ENCODE measurements around the gene ZNF837.

DNA sequence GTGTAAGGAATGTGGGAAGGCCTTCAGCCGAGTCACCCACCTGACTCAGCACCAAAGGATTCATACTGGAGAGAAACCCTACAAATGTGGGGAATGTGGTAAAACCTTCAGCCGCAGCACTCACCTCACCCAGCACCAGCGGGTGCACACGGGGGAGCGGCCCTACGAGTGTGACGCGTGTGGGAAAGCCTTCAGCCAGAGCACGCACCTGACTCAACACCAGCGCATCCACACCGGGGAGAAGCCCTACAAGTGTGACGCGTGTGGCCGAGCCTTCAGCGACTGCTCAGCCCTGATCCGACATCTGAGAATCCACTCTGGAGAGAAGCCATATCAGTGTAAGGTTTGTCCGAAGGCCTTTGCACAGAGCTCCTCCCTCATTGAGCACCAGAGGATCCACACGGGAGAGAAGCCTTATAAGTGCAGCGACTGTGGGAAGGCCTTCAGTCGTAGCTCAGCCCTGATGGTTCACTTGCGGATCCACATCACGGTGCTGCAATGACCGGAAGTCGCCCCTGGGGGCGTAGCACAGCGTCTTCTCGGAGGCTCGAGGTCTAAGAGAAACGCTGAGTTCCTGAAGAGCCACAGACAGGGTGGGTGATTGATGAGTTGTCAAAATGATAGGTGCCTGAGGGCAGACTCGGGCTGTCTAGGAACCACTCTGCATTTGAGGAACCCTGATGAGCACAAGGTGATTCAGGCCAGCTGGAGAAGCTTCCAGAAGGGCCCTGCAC, 41.8 kb downstream of the ZNF837 start:
- TF ChIP-seq, protein P1, sequence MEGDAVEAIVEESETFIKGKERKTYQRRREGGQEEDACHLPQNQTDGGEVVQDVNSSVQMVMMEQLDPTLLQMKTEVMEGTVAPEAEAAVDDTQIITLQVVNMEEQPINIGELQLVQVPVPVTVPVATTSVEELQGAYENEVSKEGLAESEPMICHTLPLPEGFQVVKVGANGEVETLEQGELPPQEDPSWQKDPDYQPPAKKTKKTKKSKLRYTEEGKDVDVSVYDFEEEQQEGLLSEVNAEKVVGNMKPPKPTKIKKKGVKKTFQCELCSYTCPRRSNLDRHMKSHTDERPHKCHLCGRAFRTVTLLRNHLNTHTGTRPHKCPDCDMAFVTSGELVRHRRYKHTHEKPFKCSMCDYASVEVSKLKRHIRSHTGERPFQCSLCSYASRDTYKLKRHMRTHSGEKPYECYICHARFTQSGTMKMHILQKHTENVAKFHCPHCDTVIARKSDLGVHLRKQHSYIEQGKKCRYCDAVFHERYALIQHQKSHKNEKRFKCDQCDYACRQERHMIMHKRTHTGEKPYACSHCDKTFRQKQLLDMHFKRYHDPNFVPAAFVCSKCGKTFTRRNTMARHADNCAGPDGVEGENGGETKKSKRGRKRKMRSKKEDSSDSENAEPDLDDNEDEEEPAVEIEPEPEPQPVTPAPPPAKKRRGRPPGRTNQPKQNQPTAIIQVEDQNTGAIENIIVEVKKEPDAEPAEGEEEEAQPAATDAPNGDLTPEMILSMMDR (IDR thresholded peaks at IDR 0.05; ENCODE audit: low read depth, low read length): no peak
- no peak for TF ChIP-seq EZH2phosphoT487 (IDR thresholded peaks at IDR 0.05; ENCODE audit: low read depth)
